COLO668 (cell line): ENCODE data around the gene CCDC122.
"Not testable (repeated sequence)": the region's sequence is repeated elsewhere in the genome, so short reads cannot be mapped to it uniquely, and the experiment has no call there.

Experiments used
- DNase-seq: peaks from one replicate; lab custom pipeline; 2025; ENCODE audit not compliant: unreplicated experiment; lab: John Stamatoyannopoulos, UW

The CCDC122 gene

GRCh38 chr13:43877766-43878165 is 1.8 kb downstream of the CCDC122 start:
- no peak for DNase-seq

DNA sequence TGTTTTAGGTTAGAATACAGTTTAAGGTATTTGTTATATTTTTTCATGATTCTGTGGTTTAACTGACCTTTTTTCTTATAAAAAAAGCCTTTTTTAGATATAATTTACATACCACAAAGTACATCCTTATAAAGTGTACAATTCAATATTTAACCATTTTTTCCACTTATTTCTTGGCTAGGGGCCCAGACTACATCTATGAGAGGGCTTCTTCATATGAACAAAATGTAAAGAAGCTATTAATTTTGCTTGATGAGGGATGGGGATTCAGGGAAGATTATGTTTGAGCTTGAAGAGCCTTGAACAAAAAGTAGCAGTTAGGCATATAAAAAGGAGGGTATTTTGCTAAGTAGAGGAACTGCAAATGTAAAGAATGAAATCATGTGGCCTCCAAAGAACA is 2.2 kb downstream of the CCDC122 start:
- DNase-seq, result no peak

DNA sequence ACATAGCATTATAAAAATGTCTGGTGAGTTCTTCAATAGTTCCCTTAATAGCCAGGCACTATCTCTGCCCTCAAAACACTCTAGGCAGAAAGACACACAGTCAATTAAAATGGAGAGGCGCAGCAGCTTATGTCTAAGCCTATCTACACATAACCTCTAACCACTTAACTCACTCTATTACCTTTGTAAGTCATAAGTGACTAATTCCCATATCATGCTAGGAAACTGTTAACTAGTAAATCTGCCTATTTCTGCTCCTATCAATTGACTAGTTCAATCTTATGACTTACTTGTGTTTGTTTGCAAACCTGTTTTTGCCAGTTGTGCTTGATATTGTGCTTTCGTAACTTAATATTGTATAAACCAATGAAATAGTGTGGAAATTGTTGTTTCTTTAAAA is 3.2 kb downstream of the CCDC122 start:
- DNase-seq, result no peak

DNA sequence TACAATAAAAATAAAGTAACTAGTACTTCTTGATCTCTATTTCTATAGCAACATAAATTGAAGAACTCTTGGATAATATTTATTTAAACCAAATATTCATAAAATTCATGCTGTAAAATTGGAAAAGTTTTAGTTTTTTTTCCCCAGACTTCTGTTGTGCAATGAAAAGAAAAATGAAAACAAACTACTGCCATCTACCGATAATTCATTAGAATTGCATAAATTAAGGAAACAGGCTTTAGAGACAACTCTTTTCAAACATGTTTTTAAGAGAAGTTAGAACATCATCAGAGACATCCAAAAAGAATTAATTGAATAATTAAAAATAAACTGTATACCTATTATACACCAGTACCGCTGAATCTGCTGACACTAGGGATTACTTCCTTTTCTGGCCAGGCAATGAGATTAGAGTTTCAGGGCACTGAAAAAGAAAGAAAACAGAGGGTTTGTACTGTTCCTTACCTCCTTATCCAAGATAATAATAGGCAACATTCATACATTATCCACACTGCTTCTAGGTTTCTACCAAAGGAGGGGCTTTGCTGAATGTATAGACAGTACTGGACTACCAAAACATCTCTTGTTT is 4.9 kb downstream of the CCDC122 start:
- no peak for DNase-seq

GRCh38 chr13:43872181-43872580 is 7.4 kb downstream of the CCDC122 start:
- no peak for DNase-seq

- DNase-seq, result no peak
Measured at GRCh38 chr13:43865892-43866291, 13.6 kb downstream of the CCDC122 start.

- no peak for DNase-seq
Measured at GRCh38 chr13:43864921-43865320, 14.6 kb downstream of the CCDC122 start.

DNA sequence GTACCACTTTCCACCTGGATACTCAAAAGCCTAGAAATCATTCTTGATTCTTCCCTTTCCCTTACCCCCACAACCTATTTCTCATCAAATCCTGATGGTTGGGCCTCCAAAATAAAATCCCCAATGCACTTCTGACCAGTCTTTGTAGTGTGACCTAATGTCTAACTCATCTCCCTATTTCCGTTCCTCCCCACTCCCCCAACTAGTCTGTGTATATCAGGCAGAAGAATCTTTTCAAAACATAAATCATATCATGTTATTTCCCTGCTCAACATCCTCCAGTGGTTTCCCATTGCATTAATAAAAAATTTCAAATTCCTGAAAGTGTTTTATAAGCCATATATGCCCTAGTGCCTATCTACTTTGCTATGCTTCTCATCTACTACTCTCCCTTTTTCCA is 17.7 kb downstream of the CCDC122 start:
- DNase-seq, result no peak

GRCh38 chr13:43852923-43853404 is 26.6 kb downstream of the CCDC122 start:
- DNase-seq, result no peak

DNA sequence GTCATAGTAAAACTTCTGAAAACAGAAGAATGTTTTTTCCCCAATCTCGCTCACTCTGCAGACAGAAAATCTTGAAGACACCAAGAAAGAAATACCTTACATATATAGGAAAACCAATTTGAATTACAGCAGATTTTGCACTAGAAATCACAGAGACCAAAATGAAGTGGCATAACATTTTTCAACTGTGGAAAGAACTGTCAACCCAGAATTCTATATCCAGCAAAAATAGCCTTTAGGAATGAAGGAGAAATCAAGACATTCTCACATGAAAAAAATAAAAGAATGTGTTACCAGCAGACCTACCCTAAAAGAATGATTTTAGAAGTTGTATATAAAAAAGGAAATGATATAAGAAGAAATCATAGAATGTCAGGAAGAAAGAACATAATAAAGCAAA is 28.7 kb downstream of the CCDC122 start:
- no peak for DNase-seq

GRCh38 chr13:43848001-43848649 is 31.4 kb downstream of the CCDC122 start:
- DNase-seq, result no peak

GRCh38 chr13:43846496-43847158 is 32.9 kb downstream of the CCDC122 start:
- no peak for DNase-seq

DNA sequence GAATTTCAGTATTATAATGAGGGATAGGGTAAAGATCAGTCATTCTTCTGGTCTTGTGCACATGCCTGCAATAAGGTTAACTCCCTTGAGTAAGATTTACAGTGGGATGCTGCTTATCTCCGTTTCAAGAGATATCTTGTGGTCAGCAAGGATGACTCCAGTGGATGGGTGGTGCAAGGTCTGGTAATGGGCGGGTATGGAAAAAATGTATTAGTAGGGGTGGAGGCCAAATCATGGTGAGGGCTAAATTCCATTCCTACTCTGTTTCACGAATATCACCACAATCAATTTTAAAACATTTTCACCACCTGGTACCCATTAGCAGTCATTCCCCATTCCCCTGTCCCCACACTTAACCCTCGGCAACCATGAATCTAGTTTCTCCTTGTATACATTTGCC is 40.6 kb downstream of the CCDC122 start:
- no peak for DNase-seq

GRCh38 chr13:43835701-43836100 is 43.8 kb downstream of the CCDC122 start:
- no peak for DNase-seq

GRCh38 chr13:43831088-43831487 is 48.5 kb downstream of the CCDC122 start:
- DNase-seq, result no peak

GRCh38 chr13:43830497-43830881 is 49.1 kb downstream of the CCDC122 start:
- no peak for DNase-seq

DNA sequence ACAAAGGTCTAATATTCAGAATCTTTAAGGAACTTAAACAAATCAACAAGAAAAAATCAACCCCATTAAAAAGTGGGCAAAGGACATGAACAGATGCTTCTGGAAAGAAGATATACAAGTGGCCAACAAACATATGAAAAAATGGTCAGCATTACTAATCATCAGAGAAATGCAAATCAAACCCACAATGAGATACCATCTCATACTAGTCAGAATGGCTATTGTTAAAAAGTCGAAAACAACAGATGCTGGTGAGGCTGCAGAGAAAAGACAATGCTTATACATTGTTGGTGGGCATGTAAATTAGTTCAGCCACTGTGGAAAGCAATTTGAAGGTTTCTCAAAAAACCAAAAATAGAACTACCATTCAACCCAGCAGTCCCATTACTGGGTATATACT is 54.9 kb downstream of the CCDC122 start:
- not testable (repeated sequence) for DNase-seq

- DNase-seq, result no peak
Measured at GRCh38 chr13:43822969-43823368, 56.6 kb downstream of the CCDC122 start.

- DNase-seq, result no peak
Measured at GRCh38 chr13:43816401-43816889, 63.1 kb downstream of the CCDC122 start.

DNA sequence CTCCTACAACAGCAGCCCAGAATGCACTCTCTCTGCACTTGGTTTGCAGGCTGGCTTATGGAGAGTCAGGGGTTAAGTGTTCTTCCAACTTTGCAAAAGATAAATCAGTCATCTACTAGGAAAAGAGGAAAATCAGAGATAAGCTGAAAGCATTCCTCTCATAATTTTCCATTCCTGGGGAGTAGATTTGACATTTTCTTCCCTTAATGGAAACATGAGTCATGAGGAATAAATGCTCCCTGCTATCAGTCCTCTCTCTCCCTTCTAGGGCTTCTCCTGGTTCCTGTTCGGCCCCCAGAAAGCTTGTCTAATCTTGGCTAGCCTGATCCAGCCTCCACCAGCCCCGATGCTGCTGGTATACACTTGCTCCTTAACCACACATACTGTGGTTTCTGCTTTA is 64.3 kb downstream of the CCDC122 start:
- DNase-seq, result no peak

- no peak for DNase-seq
Measured at GRCh38 chr13:43808676-43809075, 70.9 kb downstream of the CCDC122 start.

GRCh38 chr13:43805681-43806128 is 73.8 kb downstream of the CCDC122 start:
- no peak for DNase-seq
